ENCODE measurements around the gene PRKD2. TPM values are rescaled to one million over a fixed set of nuclear protein-coding genes. Genes with fewer than 3 reads are reported as not detected.
A peak's percentile ranks its signal among the peaks of the same experiment; 100 is the strongest.

Gene PRKD2
- total RNA-seq, 2 donors from 2014 or later: 82.3 to 100.0 TPM

DNA sequence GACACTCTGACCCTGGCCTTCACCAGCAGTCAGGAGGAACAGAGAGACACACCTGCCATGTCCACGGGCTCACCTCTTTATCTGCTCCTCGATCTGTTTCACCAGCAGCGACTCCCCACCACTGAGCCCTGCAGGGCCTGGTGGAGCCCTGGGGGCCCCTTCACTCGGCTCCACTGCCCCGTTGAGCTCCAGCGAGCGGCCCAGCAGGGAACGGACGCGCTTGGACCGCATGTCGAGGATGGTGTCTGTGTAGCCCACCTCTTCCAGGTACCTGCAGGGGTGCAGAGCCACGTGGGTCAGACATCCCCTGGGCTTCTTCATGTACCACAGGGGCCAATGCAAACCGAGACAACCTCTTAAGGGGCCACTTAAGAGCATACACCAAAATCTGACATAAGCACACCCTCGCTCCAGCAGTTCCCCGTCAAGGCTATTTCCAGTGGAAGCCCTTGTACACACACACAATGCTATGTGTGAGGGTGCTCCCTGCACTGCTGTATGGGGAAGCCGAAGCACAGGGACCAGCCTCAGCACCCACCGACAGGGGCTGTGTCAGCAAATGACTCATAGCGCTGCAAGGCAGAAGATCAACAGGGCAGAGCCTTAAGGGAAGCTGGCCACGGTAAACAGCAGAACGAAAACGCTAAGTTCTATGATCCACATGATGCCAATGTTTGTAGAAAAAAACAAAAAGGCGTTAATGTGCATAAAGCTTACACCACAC is 16.2 kb upstream of the PRKD2 start:
- no peak overlapping the region for H3K4me3 Mint-ChIP-seq
- no peaks in the 10 kb centered on the region for H3K9me3 Mint-ChIP-seq
- peaks cover 21 to 27% of the 10 kb centered on the region in 2 donors for H3K4me1 Mint-ChIP-seq (ENCODE audit: low read depth in 2 of 2)
- ATAC-seq (no peak), DNase-seq (ENCODE audit: low spot score) (no peak)
- H3K27ac Mint-ChIP-seq: no peak overlapping the region
- peaks cover 5% of the 10 kb centered on the region for H3K36me3 Mint-ChIP-seq
- H3K27me3 Mint-ChIP-seq: no peaks in the 10 kb centered on the region

DNA sequence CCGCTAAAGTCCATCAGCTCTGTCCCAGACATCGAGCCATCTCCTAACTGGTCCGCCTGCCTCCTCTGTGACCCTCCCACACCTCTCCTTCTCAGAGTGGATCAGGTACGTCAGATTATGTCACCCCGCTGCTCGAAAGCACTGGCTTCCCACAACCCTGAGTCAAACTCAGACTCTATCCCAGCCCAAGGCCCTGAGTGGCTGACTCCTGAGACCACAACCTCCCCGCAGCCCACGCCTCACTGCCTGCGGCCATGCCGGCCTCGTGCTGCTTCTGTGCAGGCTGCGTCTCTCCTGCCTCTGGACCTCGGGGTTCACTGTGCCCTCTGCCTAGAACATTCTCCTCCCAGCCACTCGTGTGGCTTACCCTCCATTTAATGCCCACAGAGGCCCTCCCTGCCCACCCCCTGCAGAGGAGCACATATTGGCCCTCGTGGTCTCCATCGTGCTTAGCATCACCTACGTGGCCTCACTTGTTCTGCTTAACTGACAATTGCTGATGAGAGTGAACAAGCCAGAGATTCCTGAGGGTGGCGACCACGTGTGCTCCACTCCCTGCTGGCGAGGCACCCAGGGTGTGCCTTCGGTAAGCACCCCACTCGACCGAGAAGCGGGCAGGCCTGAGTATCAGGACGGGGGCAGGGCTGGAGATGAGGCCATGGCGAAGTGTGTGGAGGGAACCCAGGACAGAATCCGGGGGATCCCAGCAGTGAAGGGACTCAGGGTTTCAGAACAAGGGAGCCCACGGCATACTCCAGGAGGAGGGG is 15.4 kb upstream of the PRKD2 start:
- no peak overlapping the region for H3K4me3 Mint-ChIP-seq
- no peaks in the 10 kb centered on the region for H3K9me3 Mint-ChIP-seq
- no peaks in the 10 kb centered on the region for H3K27me3 Mint-ChIP-seq
- H3K4me1 Mint-ChIP-seq (ENCODE audit: low read depth in 2 of 2): peaks cover 21 to 30% of the 10 kb centered on the region in 2 donors
- ATAC-seq: no peak
- no peak for DNase-seq (ENCODE audit: low spot score)
- peaks cover 5% of the 10 kb centered on the region for H3K36me3 Mint-ChIP-seq
- peak overlapping the region; percentile 4 to 80 for H3K27ac Mint-ChIP-seq

DNA sequence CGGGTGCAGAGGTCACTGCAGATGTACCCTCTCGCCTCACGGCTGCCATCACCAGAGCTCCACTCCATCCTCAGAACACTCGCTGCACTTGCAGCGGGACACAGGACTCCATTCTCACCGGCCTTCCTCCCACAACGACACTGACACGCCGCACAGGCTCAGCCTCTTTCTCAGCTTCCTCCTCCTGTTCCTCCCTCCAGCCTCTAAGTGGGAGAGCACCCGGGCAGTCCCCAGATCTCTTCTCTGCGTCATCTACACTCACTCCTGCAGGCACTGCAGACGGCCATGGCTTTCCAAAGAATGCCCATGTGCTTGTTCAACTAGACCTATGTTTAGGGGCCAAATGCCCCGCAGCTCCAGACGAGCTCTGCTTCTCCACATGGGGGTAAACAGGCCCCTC is 14.7 kb upstream of the PRKD2 start:
- Mint-ChIP-seq H3K4me3 (no peak overlapping the region), H3K9me3 (no peaks in the 10 kb centered on the region), H3K27me3 (no peaks in the 10 kb centered on the region), H3K4me1 (ENCODE audit: low read depth in 2 of 2) (peaks cover 21 to 30% of the 10 kb centered on the region in 2 donors), H3K36me3 (peaks cover 5% of the 10 kb centered on the region), H3K27ac (peak overlapping the region; percentile 4 to 80)
- ATAC-seq (no peak), DNase-seq (ENCODE audit: low spot score) (no peak)

DNA sequence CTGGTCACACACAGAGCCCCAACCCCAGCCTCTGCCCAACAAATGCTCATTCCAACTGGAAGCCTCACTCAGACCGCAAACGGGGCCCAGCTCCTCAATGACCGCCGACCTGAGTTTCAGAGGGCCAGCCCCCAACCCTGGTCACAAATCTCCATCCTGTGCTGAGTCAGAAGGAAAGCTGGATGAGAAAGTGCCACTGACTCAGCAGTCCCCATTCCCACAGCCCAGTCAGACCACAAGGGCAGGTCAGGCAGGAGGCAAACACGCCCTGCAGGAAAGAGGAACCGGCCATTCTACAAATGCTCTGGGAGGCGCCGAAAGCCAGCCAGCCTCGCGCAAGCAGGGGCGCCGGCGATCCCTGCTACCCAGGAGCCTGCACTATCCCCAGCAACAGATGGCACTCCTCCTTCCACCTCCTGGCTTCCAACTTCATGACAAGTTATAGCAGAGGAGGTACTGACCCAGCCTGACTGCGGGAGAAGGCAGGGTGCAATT is 14.1 kb upstream of the PRKD2 start:
- H3K27me3 Mint-ChIP-seq: no peaks in the 10 kb centered on the region

GRCh38 chr19:46730595-46730994 is 13.7 kb upstream of the PRKD2 start:
- no peaks in the 10 kb centered on the region for H3K27me3 Mint-ChIP-seq
- H3K4me3 Mint-ChIP-seq: no peak overlapping the region
- peaks cover 5% of the 10 kb centered on the region for H3K36me3 Mint-ChIP-seq
- H3K9me3 Mint-ChIP-seq: no peaks in the 10 kb centered on the region
- DNase-seq (ENCODE audit: low spot score) (no peak), ATAC-seq (no peak)
- H3K27ac Mint-ChIP-seq: peak overlapping the region; percentile 4 to 80
- peaks cover 21 to 30% of the 10 kb centered on the region in 2 donors for H3K4me1 Mint-ChIP-seq (ENCODE audit: low read depth in 2 of 2)

More for the DNA sequence above, 14.1 kb upstream of the PRKD2 start:
- H3K4me3 Mint-ChIP-seq: no peak overlapping the region
- H3K27ac Mint-ChIP-seq: peak overlapping the region; percentile 4 to 80
- ATAC-seq (peak in 1 of 2 donors; percentile 32), DNase-seq (ENCODE audit: low spot score) (no peak)
- peaks cover 5% of the 10 kb centered on the region for H3K36me3 Mint-ChIP-seq
- H3K9me3 Mint-ChIP-seq: no peaks in the 10 kb centered on the region
- peaks cover 21 to 30% of the 10 kb centered on the region in 2 donors for H3K4me1 Mint-ChIP-seq (ENCODE audit: low read depth in 2 of 2)

DNA sequence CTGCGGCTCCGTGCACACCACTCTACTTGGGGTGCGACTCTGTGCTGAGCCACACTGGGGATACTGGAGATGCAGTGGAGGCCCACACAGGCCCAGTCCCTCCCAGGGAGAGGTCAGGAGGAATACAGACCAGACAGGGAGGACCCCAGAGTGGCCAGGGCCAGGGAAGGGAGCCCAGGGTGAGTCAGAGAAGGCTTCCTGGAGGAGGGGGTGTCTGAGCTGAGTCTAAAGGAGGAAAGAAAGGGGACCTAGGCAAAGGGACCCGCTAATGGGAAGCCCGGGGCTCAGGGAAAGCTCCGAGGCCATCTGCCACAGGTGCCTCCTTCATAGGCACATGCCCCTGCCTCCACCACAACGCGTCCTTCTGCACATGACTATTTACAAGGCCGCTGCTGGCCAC is 13.3 kb upstream of the PRKD2 start:
- DNase-seq (ENCODE audit: low spot score): no peak
- Mint-ChIP-seq H3K4me1 (ENCODE audit: low read depth in 2 of 2) (peaks cover 21 to 30% of the 10 kb centered on the region in 2 donors), H3K27ac (no peak overlapping the region), H3K9me3 (no peaks in the 10 kb centered on the region), H3K4me3 (no peak overlapping the region), H3K36me3 (peaks cover 5% of the 10 kb centered on the region), H3K27me3 (no peaks in the 10 kb centered on the region)
- no peak for ATAC-seq

DNA sequence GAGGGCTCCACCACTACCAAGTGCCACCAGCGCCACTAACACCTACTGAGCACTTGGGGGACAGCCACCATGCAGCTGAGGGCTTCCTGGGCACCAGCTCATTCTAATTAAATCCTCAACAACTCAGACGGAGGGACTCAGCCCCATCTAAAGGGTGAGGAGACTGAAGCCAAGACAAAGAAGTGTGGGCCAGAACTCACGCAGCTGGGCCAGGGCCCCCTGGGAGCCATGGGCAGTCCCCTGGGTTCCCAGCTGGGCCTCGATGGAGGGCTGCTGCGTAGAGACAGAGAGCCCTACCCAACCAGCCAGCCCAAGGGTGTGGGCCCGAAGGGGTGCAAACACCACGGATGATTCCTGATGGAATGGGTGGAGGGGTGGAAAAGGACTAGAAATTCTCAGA is 12.8 kb upstream of the PRKD2 start:
- H3K4me1 Mint-ChIP-seq (ENCODE audit: low read depth in 2 of 2): peaks cover 21 to 30% of the 10 kb centered on the region in 2 donors
- H3K27me3 Mint-ChIP-seq: no peaks in the 10 kb centered on the region
- ATAC-seq (no peak), DNase-seq (ENCODE audit: low spot score) (no peak)
- H3K9me3 Mint-ChIP-seq: no peaks in the 10 kb centered on the region
- no peak overlapping the region for H3K4me3 Mint-ChIP-seq
- H3K27ac Mint-ChIP-seq: no peak overlapping the region
- peaks cover 5% of the 10 kb centered on the region for H3K36me3 Mint-ChIP-seq

- no peak overlapping the region for H3K4me3 Mint-ChIP-seq
- no peaks in the 10 kb centered on the region for H3K27me3 Mint-ChIP-seq
- ATAC-seq (peak; percentile 77 to 83), DNase-seq (ENCODE audit: low spot score) (peak; percentile 78)
- peaks cover 21 to 35% of the 10 kb centered on the region in 2 donors for H3K4me1 Mint-ChIP-seq (ENCODE audit: low read depth in 2 of 2)
- H3K27ac Mint-ChIP-seq: no peak overlapping the region
- H3K36me3 Mint-ChIP-seq: peaks cover 2% of the 10 kb centered on the region
- no peaks in the 10 kb centered on the region for H3K9me3 Mint-ChIP-seq
Observed at GRCh38 chr19:46728693-46729339, 11.9 kb upstream of the PRKD2 start.

DNA sequence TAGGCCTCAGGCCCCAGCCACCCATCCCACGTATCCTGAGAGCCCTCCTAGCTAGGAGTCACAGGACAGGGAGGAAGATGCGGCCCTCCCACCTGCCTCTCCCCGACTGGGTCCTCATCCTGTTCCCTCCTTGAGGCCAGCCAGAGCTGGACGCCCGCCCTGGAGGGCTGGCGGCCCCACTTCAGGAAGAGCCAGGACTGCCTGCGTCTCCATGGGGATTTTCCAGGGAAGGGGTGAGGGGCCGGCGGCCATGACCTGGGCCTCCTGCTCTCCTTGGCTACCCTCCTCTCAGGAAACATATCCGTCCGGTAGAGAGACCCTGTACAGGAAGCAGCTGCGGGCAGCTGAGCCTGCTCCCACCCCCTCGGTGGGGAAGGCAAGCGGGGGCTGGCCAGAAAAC is 11.3 kb upstream of the PRKD2 start:
- H3K4me1 Mint-ChIP-seq (ENCODE audit: low read depth in 2 of 2): peaks cover 21 to 40% of the 10 kb centered on the region in 2 donors
- no peaks in the 10 kb centered on the region for H3K36me3 Mint-ChIP-seq
- H3K27ac Mint-ChIP-seq: no peak overlapping the region
- DNase-seq (ENCODE audit: low spot score) (no peak), ATAC-seq (no peak)
- no peak overlapping the region for H3K4me3 Mint-ChIP-seq
- H3K9me3 Mint-ChIP-seq: no peaks in the 10 kb centered on the region
- H3K27me3 Mint-ChIP-seq: no peaks in the 10 kb centered on the region

GRCh38 chr19:46727757-46728156 is 10.8 kb upstream of the PRKD2 start:
- DNase-seq (ENCODE audit: low spot score) (peak; percentile 56), ATAC-seq (no peak)
- H3K27ac Mint-ChIP-seq: no peak overlapping the region
- H3K4me3 Mint-ChIP-seq: no peak overlapping the region
- peaks cover 22 to 42% of the 10 kb centered on the region in 2 donors for H3K4me1 Mint-ChIP-seq (ENCODE audit: low read depth in 2 of 2)
- H3K9me3 Mint-ChIP-seq: no peaks in the 10 kb centered on the region
- H3K27me3 Mint-ChIP-seq: no peaks in the 10 kb centered on the region
- H3K36me3 Mint-ChIP-seq: no peaks in the 10 kb centered on the region

DNA sequence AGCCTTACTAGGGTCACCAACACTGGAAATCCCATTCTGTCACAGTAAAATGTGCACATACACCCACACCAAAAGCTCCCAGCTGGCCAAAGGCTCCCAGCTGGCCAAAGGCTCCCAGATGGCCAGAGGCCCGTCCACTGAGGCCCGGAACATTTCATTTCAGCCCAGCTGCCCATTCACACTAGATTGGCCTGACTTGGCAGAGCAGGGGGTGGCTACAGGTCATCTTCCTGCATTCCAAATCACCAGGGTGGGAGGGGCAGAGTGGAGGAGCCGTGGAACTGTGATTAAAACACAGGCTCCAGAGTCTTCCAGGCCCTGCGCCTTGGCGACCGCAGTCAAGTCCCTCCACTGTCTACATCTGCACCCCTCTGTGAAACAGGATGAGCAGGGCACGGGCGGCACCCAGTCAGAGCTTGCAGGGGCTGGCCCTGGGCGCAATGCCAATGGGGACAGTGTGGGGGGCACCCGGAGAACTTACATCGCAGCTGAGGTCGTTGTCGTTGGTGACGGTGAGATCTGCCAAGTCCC is 10.1 kb upstream of the PRKD2 start:
- H3K9me3 Mint-ChIP-seq: no peaks in the 10 kb centered on the region
- H3K27ac Mint-ChIP-seq: no peak overlapping the region
- peaks cover 26 to 45% of the 10 kb centered on the region in 2 donors for H3K4me1 Mint-ChIP-seq (ENCODE audit: low read depth in 2 of 2)
- H3K27me3 Mint-ChIP-seq: no peaks in the 10 kb centered on the region
- DNase-seq (ENCODE audit: low spot score): peak; percentile 49
- no peaks in the 10 kb centered on the region for H3K36me3 Mint-ChIP-seq
- H3K4me3 Mint-ChIP-seq: no peak overlapping the region
- no peak for ATAC-seq

DNA sequence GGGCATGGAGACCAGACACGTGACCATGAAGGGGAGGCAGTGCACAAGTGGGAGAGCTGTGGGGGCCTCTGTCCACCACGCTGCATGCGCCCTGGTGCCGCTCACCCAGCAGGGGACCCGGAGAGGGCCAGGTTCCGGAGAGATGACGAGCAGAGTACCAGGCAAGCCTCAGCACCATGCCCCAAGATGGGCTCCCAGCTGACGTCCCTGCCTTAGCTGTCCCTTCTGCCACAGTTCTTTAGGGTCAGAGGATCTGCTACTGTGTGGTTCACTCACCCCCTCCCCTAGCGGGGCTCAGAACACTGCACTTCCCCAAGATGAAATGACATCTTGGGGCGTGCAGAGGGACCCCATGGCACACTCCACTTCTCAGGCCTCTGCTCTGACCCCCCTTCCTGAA is 9.6 kb upstream of the PRKD2 start:
- H3K36me3 Mint-ChIP-seq: no peaks in the 10 kb centered on the region
- ATAC-seq: no peak
- no peak overlapping the region for H3K27ac Mint-ChIP-seq
- H3K9me3 Mint-ChIP-seq: no peaks in the 10 kb centered on the region
- no peak overlapping the region for H3K4me3 Mint-ChIP-seq
- H3K27me3 Mint-ChIP-seq: no peaks in the 10 kb centered on the region
- peaks cover 23 to 43% of the 10 kb centered on the region in 2 donors for H3K4me1 Mint-ChIP-seq (ENCODE audit: low read depth in 2 of 2)
- DNase-seq (ENCODE audit: low spot score): peak; percentile 8

DNA sequence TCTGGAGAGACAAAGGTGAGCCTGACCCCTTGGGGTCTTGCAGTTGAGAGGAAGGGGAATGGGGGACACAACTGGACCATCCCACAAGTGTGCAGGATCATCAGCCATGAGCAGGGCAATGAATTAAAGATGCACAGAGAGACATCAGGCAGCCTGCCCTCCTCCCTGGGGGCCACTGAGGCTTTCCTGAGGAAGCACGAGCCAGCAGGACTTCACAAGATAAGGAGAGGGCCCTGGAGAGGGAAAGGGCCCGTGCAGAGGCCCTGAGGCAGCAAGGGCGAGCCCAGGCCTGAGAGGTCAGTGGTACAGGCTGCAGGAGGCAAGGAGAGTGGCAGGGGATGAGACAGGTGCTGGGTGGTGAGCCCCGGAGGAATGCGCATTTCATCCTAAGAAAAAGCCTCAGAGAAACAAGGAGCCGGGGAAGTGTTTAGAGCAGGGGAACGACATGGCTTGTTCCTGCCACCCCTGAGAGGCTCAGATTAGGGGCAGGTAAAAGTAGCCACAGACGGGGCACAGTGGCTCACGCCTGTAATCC is 9.0 kb upstream of the PRKD2 start:
- no peak overlapping the region for H3K27ac Mint-ChIP-seq
- no peaks in the 10 kb centered on the region for H3K36me3 Mint-ChIP-seq
- no peaks in the 10 kb centered on the region for H3K9me3 Mint-ChIP-seq
- ATAC-seq: no peak
- peaks cover 17 to 40% of the 10 kb centered on the region in 2 donors for H3K4me1 Mint-ChIP-seq (ENCODE audit: low read depth in 2 of 2)
- H3K27me3 Mint-ChIP-seq: no peaks in the 10 kb centered on the region
- DNase-seq (ENCODE audit: low spot score): peak; percentile 55
- no peak overlapping the region for H3K4me3 Mint-ChIP-seq

Data from natural killer cell treated with Interleukin-12 subunit alpha and Interleukin-12 subunit beta and Interleukin-15 and Interleukin-18, amount 100 ng/mL, for 72 hours (primary cell).